Parathyroid adenoma (tissue), 2 donors: ENCODE results near the gene CCT4.
A peak's percentile ranks its signal among the peaks of the same experiment; 100 is the strongest.

Experiments used
- H2AFZ ChIP-seq: fragments of 300-600 bp; sonication (generic); one replicate; pipeline ENCODE4 v1.7.0; 2017; ENCODE audit warnings: antibody characterized with exemption, mild to moderate bottlenecking
- H3K27ac ChIP-seq: fragments of 300-600 bp; sonication (generic); one replicate; pipeline ENCODE4 v1.7.0; 2017
- H3K27me3 ChIP-seq: fragments of 300-600 bp; sonication (generic); one replicate; pipeline ENCODE4 v1.7.0; 2017; ENCODE audit warnings: low read length; ENCODE audit not compliant: control insufficient read depth, insufficient read depth
- H3K36me3 ChIP-seq: fragments of 300-600 bp; sonication (generic); one replicate; pipeline ENCODE4 v1.7.0; 2017; ENCODE audit warnings: low read length; ENCODE audit not compliant: control insufficient read depth, insufficient read depth
- H3K4me1 ChIP-seq: fragments of 300-600 bp; sonication (generic); one replicate; pipeline ENCODE4 v1.7.0; 2017; ENCODE audit warnings: control low read depth
- H3K4me2 ChIP-seq: fragments of 300-600 bp; sonication (generic); one replicate; pipeline ENCODE4 v1.7.0; 2017; ENCODE audit warnings: low read length
- H3K4me3 ChIP-seq: fragments of 300-600 bp; sonication (generic); one replicate; pipeline ENCODE4 v1.7.0; 2017; ENCODE audit warnings: low read depth, low read length
- H3K79me2 ChIP-seq: fragments of 300-600 bp; sonication (generic); one replicate; pipeline ENCODE4 v1.7.0; 2017; ENCODE audit warnings: control low read depth
- H3K9ac ChIP-seq: fragments of 300-600 bp; sonication (generic); one replicate; pipeline ENCODE4 v1.7.0; 2017; ENCODE audit warnings: mild to moderate bottlenecking
- H3K9me3 ChIP-seq: fragments of 300-600 bp; sonication (generic); one replicate; pipeline ENCODE4 v1.7.0; 2017; ENCODE audit warnings: low read length; ENCODE audit not compliant: control insufficient read depth
- CTCF ChIP-seq: fragments of 300-600 bp; sonication (generic); IDR thresholded peaks from one replicate; pipeline ENCODE4 v1.7.0; 2017; ENCODE audit warnings: antibody characterized with exemption, mild to moderate bottlenecking
- donor health status: primary hyperparathyroidism.

CCT4 gene

GRCh38 chr2:61888267-61889055 is at the start of gene CCT4:
CCT4 (minus strand) TSS chr2:61888656; CDS start chr2:61888507, 149 bp downstream.
- TF ChIP-seq CTCF: no peak
- Histone ChIP-seq H2AFZ (peak within 1 kb of the TSS; percentile 91), H3K4me3 (peak within 1 kb of the TSS; percentile 89), H3K9ac (peak within 1 kb of the TSS; percentile 20), H3K27ac (peak within 1 kb of the TSS; percentile 94), H3K79me2 (peaks cover 22% of the 10 kb centered on the region), H3K9me3 (no peaks in the 10 kb centered on the region), H3K27me3 (no peaks in the 10 kb centered on the region), H3K4me1 (peaks cover 10% of the 10 kb centered on the region), H3K4me2 (peak within 1 kb of the TSS; percentile 60), H3K36me3 (no peaks in the 10 kb centered on the region)

GRCh38 chr2:61937886-61938285 is 49.4 kb upstream of the CCT4 start:
- H3K4me2 ChIP-seq: no peak overlapping the region
- H2AFZ ChIP-seq: no peak overlapping the region
- peaks cover 2% of the 10 kb centered on the region for H3K79me2 ChIP-seq
- H3K36me3 ChIP-seq: no peaks in the 10 kb centered on the region
- no peaks in the 10 kb centered on the region for H3K9me3 ChIP-seq
- no peak overlapping the region for H3K4me3 ChIP-seq
- no peaks in the 10 kb centered on the region for H3K27me3 ChIP-seq
- no peaks in the 10 kb centered on the region for H3K4me1 ChIP-seq
- no peak overlapping the region for H3K27ac ChIP-seq
- no peak for TF ChIP-seq CTCF
- H3K9ac ChIP-seq: no peak overlapping the region

GRCh38 chr2:61937098-61937497 is 48.6 kb upstream of the CCT4 start:
- Histone ChIP-seq H3K9ac (no peak overlapping the region), H2AFZ (no peak overlapping the region), H3K79me2 (peaks cover 6% of the 10 kb centered on the region), H3K4me2 (no peak overlapping the region), H3K4me1 (no peaks in the 10 kb centered on the region), H3K27ac (no peak overlapping the region), H3K36me3 (no peaks in the 10 kb centered on the region), H3K4me3 (no peak overlapping the region), H3K9me3 (no peaks in the 10 kb centered on the region), H3K27me3 (no peaks in the 10 kb centered on the region)
- TF ChIP-seq CTCF: no peak

GRCh38 chr2:61928826-61929461 is 40.5 kb upstream of the CCT4 start:
- H3K9me3 ChIP-seq: no peaks in the 10 kb centered on the region
- no peak for TF ChIP-seq CTCF
- H3K4me1 ChIP-seq: peaks cover 6% of the 10 kb centered on the region
- H3K9ac ChIP-seq: no peak overlapping the region
- no peak overlapping the region for H3K4me3 ChIP-seq
- H3K4me2 ChIP-seq: no peak overlapping the region
- H3K36me3 ChIP-seq: no peaks in the 10 kb centered on the region
- no peak overlapping the region for H2AFZ ChIP-seq
- peaks cover 43% of the 10 kb centered on the region for H3K79me2 ChIP-seq
- no peaks in the 10 kb centered on the region for H3K27me3 ChIP-seq
- H3K27ac ChIP-seq: no peak overlapping the region
